HEK293 (cell line): Measurements from ENCODE around the gene PARP2.

ENCODE experiments used
- CTCF ChIA-PET: fragments of 350-600 bp; formaldehyde crosslinking; extraction: SDS; loops from one replicate; lab custom pipeline; 2021; ENCODE audit warnings: antibody characterized with exemption; lab: Yijun Ruan, JAX
- POLR2A ChIA-PET: fragments of 300-600 bp; formaldehyde crosslinking; extraction: SDS; loops from one replicate; lab custom pipeline; 2020; ENCODE audit warnings: antibody characterized with exemption, inconsistent platforms; lab: Yijun Ruan, JAX
- H3K27ac ChIP-seq: fragments of 200-500 bp; sonication (Bioruptor generic); 2 replicates; pipeline ENCODE4 v1.5.1; 2014; ENCODE audit warnings: low read depth, low read length, control low read depth, inconsistent platforms; ENCODE audit errors: extremely low read depth
- H3K36me3 ChIP-seq, 2 experiments: fragments of 200-500 bp in 1 of 2; sonication (Bioruptor generic) in 1 of 2; 1 replicate in 1 of 2; 2 replicates in 1 of 2; pipeline ENCODE4 v1.5.1; 2014 to 2017; ENCODE audit warnings: inconsistent platforms in 2 of 2, low read length in 2 of 2; ENCODE audit not compliant: control insufficient read depth in 2 of 2, insufficient read depth in 1 of 2
- H3K4me1 ChIP-seq: fragments of 200-500 bp; sonication (Bioruptor generic); 2 replicates; pipeline ENCODE4 v1.5.1; 2014; ENCODE audit warnings: mild to moderate bottlenecking, low read length, inconsistent platforms; ENCODE audit not compliant: control insufficient read depth, insufficient read depth
- H3K4me3 ChIP-seq: 2 replicates; pipeline ENCODE4 v1.5.1; 2011; ENCODE audit warnings: low read depth, mild to moderate bottlenecking, control low read depth, low read length, moderate library complexity
- H3K9me3 ChIP-seq: fragments of 200-500 bp; sonication (Bioruptor generic); 2 replicates; pipeline ENCODE4 v1.5.1; 2014; ENCODE audit warnings: low read depth, low read length, inconsistent platforms; ENCODE audit not compliant: control insufficient read depth, insufficient read depth
- KLF8 ChIP-seq: fragments of 450-650 bp; formaldehyde crosslinking; IDR thresholded peaks from 2 replicates; pipeline ENCODE4 v1.5.1; 2016; ENCODE audit warnings: missing biosample characterization, missing genetic modification characterization
- KLF9 ChIP-seq: fragments of 450-650 bp; formaldehyde crosslinking; IDR thresholded peaks from 2 replicates; pipeline ENCODE4 v1.5.1; 2016; ENCODE audit warnings: missing biosample characterization, missing genetic modification characterization, low read depth
- PRDM1 ChIP-seq: fragments of 450-650 bp; formaldehyde crosslinking; IDR thresholded peaks from 2 replicates; pipeline ENCODE4; 2016; ENCODE audit warnings: missing biosample characterization, missing genetic modification characterization
- ZBTB20 ChIP-seq: fragments of 450-650 bp; formaldehyde crosslinking; IDR thresholded peaks from 2 replicates; pipeline ENCODE4 v1.5.1; 2016; ENCODE audit warnings: missing biosample characterization, missing genetic modification characterization
- ZEB2 ChIP-seq: fragments of 450-650 bp; formaldehyde crosslinking; IDR thresholded peaks from 2 replicates; pipeline ENCODE4 v1.5.1; 2016; ENCODE audit warnings: missing biosample characterization, missing genetic modification characterization
- ZFP3 ChIP-seq: fragments of 450-650 bp; formaldehyde crosslinking; IDR thresholded peaks from 2 replicates; pipeline ENCODE4 v1.5.1; 2016; ENCODE audit warnings: low read depth, missing biosample characterization, missing genetic modification characterization
- ZIC2 ChIP-seq: fragments of 450-650 bp; formaldehyde crosslinking; IDR thresholded peaks from 2 replicates; pipeline ENCODE4 v1.5.1; 2016; ENCODE audit warnings: missing biosample characterization, missing genetic modification characterization
- ZNF221 ChIP-seq: fragments of 450-650 bp; formaldehyde crosslinking; IDR thresholded peaks from 2 replicates; pipeline ENCODE4 v1.5.1; 2017; ENCODE audit warnings: missing biosample characterization, missing genetic modification characterization, borderline replicate concordance
- ZNF223 ChIP-seq: fragments of 450-650 bp; formaldehyde crosslinking; IDR thresholded peaks from 2 replicates; pipeline ENCODE4 v1.5.1; 2016; ENCODE audit warnings: missing biosample characterization, missing genetic modification characterization
- ZNF335 ChIP-seq: fragments of 450-650 bp; formaldehyde crosslinking; conservative IDR thresholded peaks from 2 replicates; pipeline ENCODE4 v1.5.1; 2016; ENCODE audit warnings: missing biosample characterization, missing genetic modification characterization
- ZNF366 ChIP-seq: fragments of 450-650 bp; formaldehyde crosslinking; conservative IDR thresholded peaks from 2 replicates; pipeline ENCODE4 v1.5.1; 2016; ENCODE audit warnings: missing biosample characterization, missing genetic modification characterization
- ZNF423 ChIP-seq: fragments of 450-650 bp; formaldehyde crosslinking; IDR thresholded peaks from 2 replicates; pipeline ENCODE4 v1.5.1; 2016; ENCODE audit warnings: missing biosample characterization, missing genetic modification characterization
- ZNF426 ChIP-seq: fragments of 450-650 bp; formaldehyde crosslinking; IDR thresholded peaks from 2 replicates; pipeline ENCODE4 v1.5.1; 2017; ENCODE audit warnings: missing biosample characterization, missing genetic modification characterization, mild to moderate bottlenecking, inconsistent platforms, moderate library complexity
- ZNF488 ChIP-seq: fragments of 450-650 bp; formaldehyde crosslinking; IDR thresholded peaks from 2 replicates; pipeline ENCODE4 v1.5.1; 2016; ENCODE audit warnings: missing biosample characterization, missing genetic modification characterization
- ZNF549 ChIP-seq: fragments of 450-650 bp; IDR thresholded peaks from 2 replicates; pipeline ENCODE4 v1.5.1; 2018; ENCODE audit warnings: missing biosample characterization, missing genetic modification characterization, mild to moderate bottlenecking, inconsistent platforms, moderate library complexity
- ZNF558 ChIP-seq: fragments of 450-650 bp; formaldehyde crosslinking; IDR thresholded peaks from 2 replicates; pipeline ENCODE4 v1.5.1; 2016; ENCODE audit warnings: missing biosample characterization, missing genetic modification characterization
- ZNF560 ChIP-seq: fragments of 450-650 bp; formaldehyde crosslinking; IDR thresholded peaks from 2 replicates; pipeline ENCODE4 v1.5.1; 2017; ENCODE audit warnings: missing biosample characterization, missing genetic modification characterization, borderline replicate concordance
- ZNF585B ChIP-seq: fragments of 450-650 bp; formaldehyde crosslinking; IDR thresholded peaks from 2 replicates; pipeline ENCODE4 v1.5.1; 2016; ENCODE audit warnings: missing biosample characterization, missing genetic modification characterization
- ZNF645 ChIP-seq: fragments of 450-650 bp; formaldehyde crosslinking; IDR thresholded peaks from 2 replicates; pipeline ENCODE4; 2016; ENCODE audit warnings: missing biosample characterization, missing genetic modification characterization
- ZNF768 ChIP-seq: fragments of 450-650 bp; formaldehyde crosslinking; IDR thresholded peaks from 2 replicates; pipeline ENCODE4 v1.5.1; 2018; ENCODE audit warnings: missing biosample characterization, mild to moderate bottlenecking, missing genetic modification characterization
- ZNF830 ChIP-seq: fragments of 450-650 bp; IDR thresholded peaks from 2 replicates; pipeline ENCODE4 v1.5.0; 2018; ENCODE audit warnings: missing biosample characterization, missing genetic modification characterization, low read depth, mild to moderate bottlenecking, moderate library complexity
- ZSCAN30 ChIP-seq: fragments of 450-650 bp; IDR thresholded peaks from 2 replicates; pipeline ENCODE4 v1.5.1; 2018; ENCODE audit warnings: missing biosample characterization, mild to moderate bottlenecking, missing genetic modification characterization, moderate library complexity

PARP2 gene

GRCh38 chr14:20397511-20397910, 54.1 kb downstream of the PARP2 start (continued):
- TF ChIP-seq ZNF488 (no peak), ZNF768 (tag by site-specific recombination) (no peak), ZBTB20 (tag by site-specific recombination) (no peak), ZNF426 (tag by site-specific recombination) (no peak)
- TF ChIP-seq, all 188 proteins: peak for 0

DNA sequence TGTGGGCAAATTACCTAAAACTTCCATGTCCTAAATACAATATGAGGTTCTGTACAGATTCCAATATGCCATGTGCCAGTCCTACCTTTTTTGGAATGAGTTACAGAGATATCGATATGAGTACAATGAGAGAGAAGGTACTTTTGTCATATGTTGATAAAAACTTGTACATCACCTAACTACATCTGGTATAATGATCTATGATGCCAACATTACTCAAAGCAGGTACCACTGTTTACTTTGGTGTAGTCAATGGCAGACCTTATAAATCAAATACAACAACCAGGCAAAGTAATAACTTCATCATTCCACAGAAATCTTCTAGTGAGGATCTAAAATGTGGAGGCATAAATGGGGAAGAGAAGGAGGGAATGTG, 57.1 kb downstream of the PARP2 start:
- CTCF ChIA-PET, result interaction anchor here (0.7 to 2.0 kb wide), 3 partner anchors 9 to 73 kb away, joined by 3 to 7 read pairs (median 4); no protein-coding TSS in a partner anchor
- TF ChIP-seq ZNF558 (no peak), ZNF560 (tag by site-specific recombination) (no peak), KLF9 (tag by site-specific recombination) (no peak), ZNF549 (tag by site-specific recombination) (no peak), ZIC2 (no peak), ZNF221 (tag by site-specific recombination) (no peak), ZNF830 (tag by site-specific recombination) (no peak), ZNF423 (tag by site-specific recombination) (no peak), ZNF223 (tag by site-specific recombination) (no peak), ZEB2 (tag by site-specific recombination) (no peak), ZFP3 (tag by site-specific recombination) (no peak), ZNF585B (no peak), ZNF335 (tag by site-specific recombination) (no peak), PRDM1 (tag by site-specific recombination) (no peak)
- TF ChIP-seq, all 188 proteins: peak for 0
- no peaks in the 10 kb centered on the region for H3K4me1 ChIP-seq
- no peaks in the 10 kb centered on the region for H3K9me3 ChIP-seq
- POLR2A ChIA-PET, result interaction anchor here (1.5 kb wide), 1 partner anchor 61 kb away, joined by 5 read pairs; the partner anchor contains the start of gene PIP4P1
- H3K4me3 ChIP-seq, result no peak overlapping the region
- peaks cover 40 to 56% of the 10 kb centered on the region in 2 experiments for H3K36me3 ChIP-seq
- H3K27ac ChIP-seq, result no peak overlapping the region

GRCh38 chr14:20400965-20401593, 57.6 kb downstream of the PARP2 start:
- POLR2A ChIA-PET, result interaction anchor here (1.5 kb wide), 1 partner anchor 60 kb away, joined by 5 read pairs; the partner anchor contains the start of gene PIP4P1
- H3K4me1 ChIP-seq, result no peaks in the 10 kb centered on the region
- H3K9me3 ChIP-seq, result no peaks in the 10 kb centered on the region
- no peak overlapping the region for H3K27ac ChIP-seq
- peaks cover 38 to 53% of the 10 kb centered on the region in 2 experiments for H3K36me3 ChIP-seq
- TF ChIP-seq ZNF645 (tag by site-specific recombination) (no peak), ZSCAN30 (tag by site-specific recombination) (no peak), ZNF366 (tag by site-specific recombination) (0 out of 2 replicates have a peak, but pooled peaks have one; percentile 51), KLF8 (tag by site-specific recombination) (0 out of 2 replicates have a peak, but pooled peaks have one; percentile 27)
- TF ChIP-seq, all 188 proteins: peak for 2
- CTCF ChIA-PET, result interaction anchor here (0.6 to 2.0 kb wide), 5 partner anchors 10 to 290 kb away, joined by 3 to 7 read pairs (median 3); no protein-coding TSS in a partner anchor
- no peak overlapping the region for H3K4me3 ChIP-seq
